Uterus (tissue), 2 donors: ENCODE data around the gene DUSP23.

Source experiments
- CTCF ChIP-seq, 4 experiments: fragments of 200-600 bp in 2 of 4; fragments of 450-650 bp in 2 of 4; sonication (generic) in 2 of 4; IDR thresholded peaks; one replicate each; pipeline ENCODE4 v1.5.1; 2016 to 2019; ENCODE audit warnings: antibody characterized with exemption in 4 of 4, mild to moderate bottlenecking in 2 of 4, moderate library complexity in 1 of 4
- POLR2A ChIP-seq, 2 donors: fragments of 450-650 bp; IDR thresholded peaks; one replicate each; pipeline ENCODE4 v1.6.1; 2016; ENCODE audit warnings: antibody characterized with exemption in 2 of 2, mild to moderate bottlenecking in 1 of 2, moderate library complexity in 1 of 2

GRCh38 chr1:159790237-159790917, 9.6 kb downstream of the DUSP23 start:
- TF ChIP-seq POLR2A (IDR thresholded peaks at IDR 0.05) (no peak), CTCF (IDR thresholded peaks at IDR 0.05) (peak in 3 of 4 experiments; percentile 6 to 40 (median 35))
